ENCODE data around the gene PTDSS2. TPM values are rescaled to one million over a fixed set of nuclear protein-coding genes. Genes with fewer than 3 reads are reported as not detected.

PTDSS2 gene
- total and polyA plus RNA-seq, 2 experiments from 2014 or later, result 22.7 to 145 TPM

GRCh38 chr11:454043-454442 lies 4.0 kb downstream of the PTDSS2 start:
- no peaks in the 10 kb centered on the region for H3K9me2 ChIP-seq (ENCODE audit: insufficient read depth)
- no peak overlapping the region for H3K27ac ChIP-seq (ENCODE audit: low read depth)
- Mint-ChIP-seq H3K4me1 (peaks cover 39% of the 10 kb centered on the region), H3K36me3 (ENCODE audit: low read depth) (peaks cover 37% of the 10 kb centered on the region), H3K27ac (no peak overlapping the region), H3K9me3 (no peaks in the 10 kb centered on the region; the same call in 2 of the 3 replicates), H3K27me3 (ENCODE audit: insufficient read depth, low read depth, poor library complexity) (peaks cover 13% of the 10 kb centered on the region), H3K4me3 (no peak overlapping the region; the same call in 2 of the 3 replicates)
- H3K36me3 ChIP-seq (ENCODE audit: insufficient read depth), result no peaks in the 10 kb centered on the region; the same call in 1 of the 2 replicates
- no peaks in the 10 kb centered on the region for H3K27me3 ChIP-seq (ENCODE audit: insufficient read depth)
- no peak overlapping the region for H3K4me3 ChIP-seq
- ATAC-seq (no peak), DNase-seq (ENCODE audit: low spot score) (no peak)
- H3F3A ChIP-seq (replicated peaks; ENCODE audit: low read depth), result peaks cover 16% of the 10 kb centered on the region
- no peak overlapping the region for H3K4me2 ChIP-seq
- peaks cover 28% of the 10 kb centered on the region for H3K4me1 ChIP-seq (ENCODE audit: insufficient read depth)
- no peak overlapping the region for H2AFZ ChIP-seq
- H3K79me2 ChIP-seq (replicated peaks; ENCODE audit: insufficient read depth), result peaks cover 85% of the 10 kb centered on the region
- TF ChIP-seq ZNF331 (CRISPR knock-in tag; IDR thresholded peaks at IDR 0.05; ENCODE audit: low read depth), result no peak
- TF ChIP-seq POLR2AphosphoS5 (IDR thresholded peaks at IDR 0.05; ENCODE audit: low read depth), result no peak
- TF ChIP-seq ZNF114 (CRISPR knock-in tag; IDR thresholded peaks at IDR 0.05), result no peak
- TF ChIP-seq ZNF462 (CRISPR knock-in tag; IDR thresholded peaks at IDR 0.05), result no peak
- no peak for TF ChIP-seq CREB1 (CRISPR knock-in tag; IDR thresholded peaks at IDR 0.05; ENCODE audit: low read depth)
- TF ChIP-seq CTCF (conservative IDR thresholded peaks at IDR 0.05; ENCODE audit: low read depth in 2 of 2), result no peak
- TF ChIP-seq EZH2 (IDR thresholded peaks at IDR 0.05; ENCODE audit: low read depth, unreplicated experiment), result no peak
- TF ChIP-seq ETS1 (IDR thresholded peaks at IDR 0.05), result no peak
- peaks cover 33% of the 10 kb centered on the region for H4K20me1 ChIP-seq (replicated peaks; ENCODE audit: insufficient read depth)

Data from GM23338 (cell line).